ENCODE results near the gene RPL18A.

The RPL18A gene

DNA sequence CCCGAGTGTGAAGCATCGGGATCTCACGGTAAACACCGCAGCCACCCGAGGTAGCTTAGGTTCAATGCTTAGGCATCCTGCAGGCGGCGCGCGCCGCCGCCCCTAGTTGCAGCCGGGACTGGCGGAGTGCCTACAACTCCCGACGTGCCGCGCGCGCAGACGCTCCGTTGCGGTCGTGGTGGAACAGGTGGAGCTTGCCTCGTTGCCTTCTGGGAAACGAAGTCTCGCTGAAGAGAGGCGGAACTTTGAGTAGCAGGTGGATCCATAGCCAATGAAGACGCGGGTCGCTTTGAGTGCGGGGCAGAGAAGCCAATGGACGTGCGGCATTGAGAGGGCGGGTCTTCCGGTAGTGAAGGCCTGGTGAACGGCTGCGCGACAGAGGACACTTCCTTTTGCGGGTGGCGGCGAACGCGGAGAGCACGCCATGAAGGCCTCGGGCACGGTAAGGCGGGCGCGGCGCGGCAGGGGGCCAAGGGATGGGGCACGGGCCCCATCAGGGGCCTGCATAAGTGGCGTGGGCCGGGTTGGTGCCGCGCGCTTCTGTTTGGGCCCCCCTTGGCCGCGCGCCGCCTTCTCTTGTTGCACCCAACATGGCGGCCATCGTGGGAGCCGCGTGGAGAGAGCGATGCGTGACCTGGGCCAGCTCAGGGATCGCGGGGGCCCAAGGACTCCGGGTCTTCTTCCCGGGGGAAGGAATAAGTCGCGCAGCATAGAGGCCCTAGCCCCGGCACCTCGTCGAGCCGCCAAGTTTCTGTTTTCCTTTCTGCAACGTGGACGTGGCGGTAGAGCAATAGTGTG is at the start of gene RPL18A:
RPL18A (plus strand) TSS at position 378 of the 798 bp plus-strand sequence; CDS start at position 425, 47 bp downstream.
- DNase-seq (ENCODE audit: low read depth), result peak; percentile 95

DNA sequence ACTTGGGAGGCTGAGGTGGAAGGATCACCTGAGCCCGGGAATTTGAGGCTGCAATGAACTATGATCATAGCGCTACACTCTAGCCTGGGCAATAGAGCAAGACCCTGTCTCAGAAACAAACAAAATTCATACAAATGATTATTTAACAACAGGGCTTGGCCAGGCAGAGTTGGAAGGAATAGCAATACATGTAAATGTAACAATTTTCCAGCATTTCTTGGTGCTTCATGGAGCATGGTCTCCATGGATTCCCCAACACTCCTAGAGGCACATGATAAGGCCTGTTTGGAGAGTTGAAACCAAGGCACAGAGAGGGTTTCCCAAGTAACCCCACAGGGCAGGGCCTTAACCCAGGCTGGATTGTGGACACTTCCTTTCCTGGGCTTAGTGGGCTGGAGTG is 48.6 kb upstream of the RPL18A start:
- DNase-seq (ENCODE audit: low read depth), result no peak

DNA sequence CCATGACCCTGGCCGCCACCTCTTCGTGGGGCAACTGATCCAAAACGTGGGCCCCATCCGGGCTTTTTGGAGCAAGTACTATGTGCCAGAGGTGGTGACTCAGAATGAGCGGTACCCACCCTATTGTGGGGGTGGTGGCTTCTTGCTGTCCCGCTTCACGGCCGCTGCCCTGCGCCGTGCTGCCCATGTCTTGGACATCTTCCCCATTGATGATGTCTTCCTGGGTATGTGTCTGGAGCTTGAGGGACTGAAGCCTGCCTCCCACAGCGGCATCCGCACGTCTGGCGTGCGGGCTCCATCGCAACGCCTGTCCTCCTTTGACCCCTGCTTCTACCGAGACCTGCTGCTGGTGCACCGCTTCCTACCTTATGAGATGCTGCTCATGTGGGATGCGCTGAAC is 48.0 kb upstream of the RPL18A start:
- DNase-seq (ENCODE audit: low read depth), result no peak

DNA sequence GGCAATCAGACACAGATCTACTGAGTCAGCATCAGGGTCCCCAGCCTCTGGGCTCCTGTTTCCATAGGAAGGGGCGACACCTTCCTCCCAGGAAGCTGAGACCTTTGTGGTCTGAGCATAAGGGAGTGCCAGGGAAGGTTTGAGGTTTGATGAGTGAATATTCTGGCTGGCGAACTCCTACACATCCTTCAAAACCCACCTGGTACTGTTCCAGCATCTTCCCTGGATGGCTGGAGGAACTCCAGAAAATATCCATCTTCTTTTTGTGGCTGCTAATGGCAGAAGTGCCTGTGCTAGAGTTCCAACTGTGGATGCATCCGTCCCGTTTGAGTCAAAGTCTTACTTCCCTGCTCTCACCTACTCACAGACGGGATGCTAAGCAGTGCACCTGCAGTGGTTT is 47.6 kb upstream of the RPL18A start:
- no peak for DNase-seq (ENCODE audit: low read depth)

DNA sequence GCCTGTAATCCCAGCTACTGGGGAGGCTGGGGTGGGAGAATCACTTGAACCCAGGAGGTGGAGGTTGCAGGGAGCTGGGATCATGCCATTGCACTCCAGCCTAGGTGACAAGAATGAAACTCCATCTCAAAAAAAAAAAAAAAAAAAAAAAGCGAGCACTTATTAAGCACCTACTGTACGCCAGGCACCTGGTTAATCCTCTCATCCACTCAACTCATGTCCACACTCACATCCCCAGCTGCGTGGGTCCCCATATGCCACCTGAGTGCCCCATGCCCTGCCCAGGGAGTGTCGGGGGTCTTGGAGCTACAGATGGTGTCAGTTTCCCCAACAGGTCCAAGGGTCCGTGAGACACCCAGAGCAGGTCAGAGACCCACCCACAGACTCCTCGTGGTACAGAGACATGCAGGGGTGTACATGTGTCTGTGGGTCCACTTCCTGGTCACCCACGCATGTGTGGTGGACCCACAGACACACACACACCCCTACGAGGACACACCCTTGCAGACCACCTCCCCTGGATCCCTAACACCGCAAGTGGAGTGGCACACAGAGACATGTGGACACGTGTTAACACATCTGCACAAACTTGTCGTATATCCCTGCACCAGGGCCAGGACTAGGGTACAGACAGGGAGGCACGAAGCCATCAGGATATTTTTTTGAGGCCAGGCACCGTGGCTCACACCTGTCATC is 41.9 kb upstream of the RPL18A start:
- no peak for DNase-seq (ENCODE audit: low read depth)

DNA sequence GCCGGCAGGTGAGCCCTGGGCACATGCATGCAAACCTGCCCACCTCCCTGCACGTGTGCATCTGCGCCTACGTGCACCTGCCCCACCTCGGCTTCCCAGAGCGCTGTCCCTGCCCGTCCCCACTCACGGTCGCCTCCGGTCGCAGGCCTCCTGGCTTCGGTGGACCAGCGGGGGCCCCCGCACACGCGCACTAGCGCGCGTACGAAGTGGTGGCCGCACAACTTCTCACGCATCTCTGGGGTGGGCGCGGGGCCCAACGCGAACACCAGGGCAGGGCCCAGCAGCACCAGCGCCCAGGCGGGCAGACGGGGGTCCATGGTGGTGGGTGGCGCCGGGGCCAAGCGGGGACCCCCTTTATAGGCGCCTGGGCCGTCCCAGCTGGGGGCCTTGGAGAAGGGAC is 38.5 kb upstream of the RPL18A start, which contains the start of gene INSL3:
INSL3 (minus strand) TSS at position 330 of the 400 bp plus-strand sequence; CDS start at position 317, 13 bp downstream.
- DNase-seq (ENCODE audit: low read depth), result no peak

DNA sequence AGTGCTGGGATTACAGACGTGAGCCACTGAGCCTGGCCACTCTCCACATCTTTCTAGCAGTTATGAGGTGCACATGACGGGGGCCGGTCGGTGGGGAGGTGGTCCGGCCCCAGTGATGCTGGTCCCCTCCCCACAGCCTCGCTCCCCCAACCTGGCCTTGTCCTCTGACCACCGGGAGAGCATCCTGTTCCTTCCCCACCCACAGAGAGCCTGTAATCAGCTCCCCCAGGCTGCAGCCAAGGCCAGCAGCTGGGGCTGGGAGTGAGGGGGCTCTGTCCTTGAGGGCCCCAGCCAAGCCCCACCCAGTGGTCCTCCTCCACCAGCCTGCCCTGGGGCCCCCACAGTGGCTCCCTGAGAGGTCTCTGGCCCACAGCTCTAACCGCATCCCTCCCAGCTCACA is 35.4 kb upstream of the RPL18A start:
- DNase-seq (ENCODE audit: low read depth), result no peak

DNA sequence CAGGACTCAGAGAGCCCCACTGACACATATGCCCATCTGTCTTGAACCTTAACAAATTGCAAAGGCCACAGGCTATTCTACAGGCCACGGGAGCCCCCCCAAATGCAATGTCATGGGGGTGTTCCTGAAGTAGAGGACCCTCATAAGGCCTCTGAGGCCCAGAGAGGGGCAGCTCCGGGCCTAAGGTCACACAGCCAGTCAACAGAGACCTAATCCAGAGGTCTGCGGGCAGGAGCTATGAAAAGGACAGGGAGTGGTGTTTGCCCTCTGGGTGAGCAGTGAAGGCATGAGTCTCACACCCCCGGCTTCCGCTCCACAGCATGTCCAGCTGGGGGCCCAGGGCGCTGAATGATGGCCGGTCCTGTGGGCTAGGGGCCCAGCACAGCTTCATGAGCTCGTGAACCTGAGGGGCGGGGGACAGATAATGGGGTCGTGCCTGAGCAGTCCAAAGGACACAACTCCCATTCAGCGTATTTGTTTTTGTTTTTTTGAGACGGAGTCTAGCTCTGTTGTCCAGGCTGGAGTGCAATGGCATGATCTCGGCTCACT is 33.1 kb upstream of the RPL18A start:
- no peak for DNase-seq (ENCODE audit: low read depth)

DNA sequence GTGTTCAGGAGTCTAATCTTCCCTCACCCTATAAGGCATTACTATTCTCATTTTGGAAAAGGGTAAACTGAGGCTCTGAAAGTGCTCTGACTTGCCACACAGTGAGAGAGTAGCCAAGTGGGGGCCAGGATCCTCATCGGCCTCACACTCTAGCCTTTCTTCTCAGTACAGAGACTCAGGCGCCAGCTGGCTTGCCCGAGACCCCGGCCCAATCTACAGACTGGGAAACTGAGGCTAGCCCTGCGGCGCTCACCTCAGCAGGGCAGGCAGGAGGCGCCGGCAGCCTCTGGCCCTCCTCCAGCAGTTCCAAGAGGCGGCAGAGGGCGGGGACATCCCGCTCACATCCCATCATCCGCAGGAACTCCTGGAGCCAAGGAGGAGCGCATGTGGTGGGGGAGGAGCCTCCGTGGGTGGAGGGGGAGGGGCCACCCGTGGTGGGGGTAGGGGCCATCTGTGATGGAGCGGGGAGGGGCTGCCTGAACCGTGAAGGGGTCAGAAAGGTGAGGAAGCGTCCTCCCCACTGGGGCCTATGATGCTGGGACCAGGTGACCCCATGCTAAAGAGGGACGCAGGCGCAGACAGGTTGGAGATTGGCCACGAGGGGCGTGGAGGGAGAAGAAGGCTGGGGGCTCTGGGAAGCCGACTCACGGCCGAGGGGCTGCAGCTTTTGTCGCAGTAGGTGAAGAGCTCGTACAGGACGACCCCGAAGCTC is 29.7 kb upstream of the RPL18A start:
- no peak for DNase-seq (ENCODE audit: low read depth)

DNA sequence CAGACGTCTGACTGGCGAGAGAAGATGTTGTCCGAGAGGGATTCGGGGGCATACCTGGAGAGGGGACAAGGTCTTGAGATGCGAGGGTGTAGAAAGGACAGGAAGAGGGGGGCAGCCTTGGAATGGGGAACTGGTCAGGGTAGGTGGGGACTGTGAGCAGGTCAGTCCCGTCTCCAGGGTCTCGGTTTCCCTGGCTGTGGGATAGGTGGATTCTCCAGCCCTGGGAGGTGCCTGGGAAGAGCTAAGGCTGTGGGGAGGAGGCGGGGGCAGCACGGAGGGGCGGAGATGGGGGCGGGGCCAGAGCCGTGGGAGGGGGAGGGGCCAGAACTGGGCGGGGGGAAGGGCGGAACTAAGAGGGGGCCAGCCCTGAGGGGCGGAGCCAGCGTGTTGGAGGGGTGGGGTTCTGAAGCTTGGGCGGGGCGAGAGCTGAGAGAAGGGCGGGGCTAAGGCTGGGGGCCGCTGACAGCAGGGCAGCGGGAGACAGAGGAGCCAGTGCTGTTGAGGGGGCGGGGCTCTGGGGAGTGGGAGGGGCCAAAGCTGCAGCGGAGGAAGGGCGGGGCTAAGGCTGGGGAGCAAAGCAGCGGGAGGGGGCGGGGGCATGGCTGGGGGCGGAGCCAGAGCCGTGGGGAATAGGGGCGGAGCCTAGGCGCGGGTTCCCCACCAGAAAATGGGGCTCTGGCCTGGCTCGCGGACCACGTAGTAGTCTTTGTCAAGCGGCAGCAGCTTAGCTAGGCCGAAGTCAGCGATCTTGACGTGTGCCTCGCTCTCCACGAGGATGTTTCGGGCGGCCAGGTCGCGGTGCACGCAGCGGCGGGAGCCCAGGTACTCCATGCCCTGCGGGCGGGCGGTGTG is 28.9 kb upstream of the RPL18A start:
- DNase-seq (ENCODE audit: low read depth), result peak; percentile 24

DNA sequence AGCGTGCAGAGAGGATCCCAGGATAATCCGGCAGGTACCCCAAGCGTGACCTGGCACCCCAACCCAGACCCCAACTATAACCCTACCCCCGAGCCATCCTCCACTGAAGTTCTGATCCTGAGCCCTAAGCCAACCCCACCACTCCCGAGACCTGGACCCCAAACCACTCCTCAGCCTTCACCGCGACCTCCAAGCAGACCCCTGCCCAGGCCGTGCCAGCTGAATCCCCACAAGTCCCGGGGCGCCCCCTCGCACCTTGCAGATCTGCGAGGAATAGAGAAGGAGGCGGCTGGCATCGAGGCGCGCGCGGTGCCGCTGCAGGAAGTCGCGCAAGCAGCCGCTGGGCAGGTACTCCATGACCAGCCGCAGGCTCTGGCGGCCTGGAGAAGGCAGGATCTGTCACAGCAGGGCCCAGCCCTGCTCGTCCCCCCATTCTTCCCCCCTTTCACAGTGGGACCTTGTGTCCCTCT is 28.3 kb upstream of the RPL18A start:
- DNase-seq (ENCODE audit: low read depth), result no peak

DNA sequence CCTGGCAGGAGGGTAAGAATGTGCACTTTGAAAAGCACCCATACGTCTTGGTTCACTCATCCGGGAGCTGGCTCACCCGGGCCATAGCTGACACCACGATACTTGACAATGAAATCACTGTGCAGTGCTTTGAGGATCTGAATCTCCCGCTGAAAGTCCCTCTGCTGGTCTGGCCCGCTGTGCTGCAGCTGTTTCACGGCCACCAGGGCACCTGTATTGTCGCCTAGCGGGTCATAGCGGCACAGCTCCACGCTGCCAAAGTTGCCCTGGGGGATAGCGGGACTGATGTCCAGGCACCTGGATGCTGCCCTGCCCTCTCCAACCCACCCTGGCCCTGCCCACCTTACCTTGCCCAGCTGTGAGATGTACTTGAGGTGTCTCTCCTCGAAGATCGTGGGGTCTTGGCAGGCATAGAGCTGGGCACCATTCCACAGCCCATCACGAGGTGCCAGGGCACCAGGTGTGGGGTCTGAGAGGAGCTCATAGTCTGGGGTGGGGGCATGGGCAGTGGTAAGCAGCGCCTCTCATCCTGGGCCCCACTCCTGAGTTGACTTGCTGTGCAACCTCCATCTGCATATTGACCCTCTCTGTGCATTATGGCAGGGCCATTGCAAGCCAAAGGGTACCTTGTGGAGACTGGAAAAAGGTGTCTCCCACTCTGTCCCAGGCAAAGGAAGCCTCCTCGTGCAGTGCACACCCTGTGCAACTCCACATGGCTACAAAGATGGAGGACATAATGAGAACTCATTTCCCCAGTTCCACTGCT is 27.1 kb upstream of the RPL18A start:
- no peak for DNase-seq (ENCODE audit: low read depth)

DNA sequence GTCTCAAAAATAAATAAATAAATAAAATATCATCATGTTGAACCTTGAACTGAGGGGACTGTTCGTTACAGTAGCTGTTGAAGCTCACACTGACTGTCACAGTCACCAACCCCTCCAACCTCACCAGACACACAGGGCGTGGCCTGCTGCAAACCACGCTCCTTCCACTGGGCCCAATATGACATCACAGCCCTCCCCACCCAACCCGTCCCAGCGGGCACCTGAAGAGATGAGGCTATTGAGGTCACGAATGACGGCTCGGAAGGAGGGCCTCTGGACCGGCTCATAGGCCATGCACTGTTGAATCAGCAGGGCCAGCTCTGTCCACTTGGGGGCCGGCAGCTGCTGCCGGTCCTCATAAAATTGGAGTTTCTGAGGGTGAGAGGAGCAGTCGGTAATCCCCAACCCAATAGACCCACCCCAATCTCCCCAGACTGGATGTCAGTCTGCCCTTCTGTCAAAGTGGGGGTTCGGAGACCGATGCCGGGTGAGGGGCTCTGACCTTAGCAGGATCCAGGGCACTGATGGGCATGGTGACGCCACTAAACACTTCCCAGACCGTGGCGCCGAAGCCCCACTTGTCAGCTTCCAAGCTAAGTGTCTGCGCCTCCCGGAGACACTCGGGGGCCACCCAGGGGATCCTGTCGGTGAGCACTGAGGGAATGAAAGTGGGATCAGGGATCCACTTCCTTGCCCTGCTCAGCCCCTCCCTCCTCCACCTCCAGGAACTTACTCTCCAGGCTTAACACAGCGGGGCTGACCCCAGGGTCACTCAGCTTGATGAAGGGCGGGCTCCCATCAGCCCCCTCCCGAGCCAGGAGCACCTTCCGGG is 25.1 kb upstream of the RPL18A start:
- no peak for DNase-seq (ENCODE audit: low read depth)

DNA sequence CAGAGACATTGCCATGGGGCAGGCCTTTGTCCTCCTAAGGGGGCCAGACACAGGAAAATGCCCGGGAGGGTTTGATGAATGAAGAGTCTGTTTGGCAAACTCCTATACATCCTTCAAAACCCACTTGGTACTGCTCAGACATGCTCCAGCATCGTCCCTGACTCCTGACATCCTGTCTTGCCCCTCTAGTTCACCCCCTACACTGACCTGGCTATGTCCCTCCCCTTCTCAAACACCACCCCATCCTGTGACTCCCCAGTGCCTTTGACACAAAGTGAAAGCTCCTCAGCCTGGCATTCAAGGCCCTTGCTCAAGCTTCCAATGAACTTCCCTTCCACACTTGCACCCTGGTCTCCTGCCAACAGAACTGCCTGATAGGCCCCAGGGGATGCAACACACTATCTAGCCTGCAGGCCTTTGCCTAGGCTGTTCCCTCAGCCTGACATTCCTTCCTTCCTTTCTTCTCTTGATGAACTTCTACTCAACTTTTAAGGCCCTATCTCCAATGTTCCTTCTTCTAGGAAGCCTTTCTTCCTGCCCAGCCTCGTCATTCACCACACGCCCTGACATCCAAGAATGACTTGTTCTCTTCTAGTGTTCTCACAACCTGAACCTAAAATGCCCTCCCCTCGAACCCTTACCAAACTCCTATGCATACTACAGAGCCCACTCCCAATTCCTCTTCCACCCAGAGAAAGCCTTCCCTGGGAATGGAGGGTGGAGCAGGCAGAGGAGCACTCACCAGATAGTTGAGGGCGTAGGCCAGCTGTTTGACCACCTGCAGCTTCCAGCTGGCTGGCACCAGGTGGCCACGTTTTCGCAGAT is 24.3 kb upstream of the RPL18A start:
- no peak for DNase-seq (ENCODE audit: low read depth)

DNA sequence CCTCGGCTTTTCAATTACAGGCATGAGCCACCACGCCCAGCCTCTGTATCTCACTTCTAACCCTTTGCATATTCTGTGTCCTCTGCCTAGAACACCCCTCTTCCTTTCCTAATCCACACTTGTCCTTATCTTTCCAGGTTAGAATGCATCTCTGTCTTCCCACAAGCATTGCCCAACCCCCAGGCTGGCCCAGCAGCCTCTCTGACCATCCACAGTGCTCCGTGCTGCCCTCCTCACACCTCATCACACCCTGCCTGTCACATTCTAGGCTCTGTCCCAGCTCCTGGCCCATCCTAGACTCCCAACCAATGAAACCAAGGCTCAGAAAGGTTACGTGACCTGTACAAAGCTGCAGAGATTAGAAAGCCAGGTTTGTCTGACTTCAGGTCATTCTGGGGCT is 23.2 kb upstream of the RPL18A start:
- no peak for DNase-seq (ENCODE audit: low read depth)

DNA sequence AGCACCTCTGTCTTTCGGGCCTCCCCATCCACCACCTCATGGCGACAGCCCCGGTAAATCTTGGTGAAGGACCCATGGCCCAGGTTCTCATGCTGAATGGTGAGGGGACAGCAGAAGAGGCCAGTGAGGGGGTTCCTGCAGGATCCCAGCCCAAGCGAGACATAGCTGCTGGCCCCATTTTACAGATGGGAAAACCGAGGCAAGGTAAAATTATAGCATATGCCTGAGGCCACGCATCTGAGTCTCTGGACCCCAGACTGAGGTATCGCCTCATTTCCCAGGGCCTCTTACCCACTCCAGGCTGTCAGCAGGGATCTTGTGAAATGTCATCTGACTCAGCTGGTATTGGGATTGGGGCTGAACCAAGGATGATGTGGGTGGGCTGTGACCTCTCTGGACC is 21.7 kb upstream of the RPL18A start:
- DNase-seq (ENCODE audit: low read depth), result no peak

DNA sequence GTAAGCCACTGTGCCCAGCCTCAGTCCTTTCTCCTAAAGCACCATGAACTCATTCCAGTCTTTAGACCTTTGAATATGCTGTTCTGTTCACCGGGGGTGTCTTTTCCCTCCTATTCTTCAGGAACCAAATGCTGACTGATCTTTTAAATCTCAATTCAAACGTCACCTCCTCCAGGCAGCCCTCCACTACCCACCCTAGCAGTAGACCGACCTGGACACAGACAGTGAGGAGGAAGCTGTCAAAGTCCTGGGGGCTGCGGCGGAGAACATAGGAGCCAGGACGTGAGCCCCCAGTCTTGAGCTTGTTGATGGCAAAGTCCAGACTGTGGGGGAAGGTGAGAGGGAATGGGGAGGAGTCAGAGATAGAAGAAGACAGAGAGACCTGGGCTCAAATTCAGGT is 19.7 kb upstream of the RPL18A start:
- DNase-seq (ENCODE audit: low read depth), result no peak

DNA sequence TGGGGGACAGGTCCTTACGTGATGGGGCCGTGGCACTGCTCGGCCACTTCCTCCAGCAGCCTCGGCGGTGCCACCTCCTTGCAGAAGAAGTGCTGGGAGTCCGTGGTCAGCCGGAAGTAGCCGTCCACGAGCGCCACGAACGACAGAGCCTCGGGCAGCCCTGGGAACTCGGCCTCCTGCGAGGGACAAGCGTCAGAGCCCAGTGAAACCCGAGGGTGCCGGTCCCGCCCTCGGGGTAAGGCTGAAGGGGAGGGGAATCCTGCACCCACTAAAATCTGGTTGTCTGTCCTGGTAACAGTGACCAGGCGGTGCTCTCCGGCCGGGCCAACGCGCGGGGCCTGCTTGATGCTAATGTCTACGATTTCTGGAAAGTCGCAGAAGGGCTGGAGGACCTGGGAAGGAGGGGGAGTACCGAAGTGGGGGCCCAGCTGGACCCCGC is 18.3 kb upstream of the RPL18A start:
- no peak for DNase-seq (ENCODE audit: low read depth)
